GM23338 (cell line): ENCODE measurements around the gene PAXX. TPM values are rescaled to one million over a fixed set of nuclear protein-coding genes. Genes with fewer than 3 reads are reported as not detected.

Experiments
- ATAC-seq: fragments of 200-7000 bp; cut with Tn5 transposase; 3 replicates; pipeline ENCODE4 v1.9.1; 2020
- DNase-seq: peaks from one replicate; pipeline ENCODE4 v3.0.0-alpha.2; 2015; ENCODE audit warnings: low spot score
- H2AFZ ChIP-seq: fragments of 200-600 bp; sonication (generic); 2 replicates; pipeline ENCODE4 v1.8.0; 2016; ENCODE audit warnings: antibody characterized with exemption, mild to moderate bottlenecking, moderate library complexity
- H3F3A ChIP-seq: fragments of 200-600 bp; sonication (generic); replicated peaks from 2 replicates; pipeline ENCODE4 v1.8.0; 2017; ENCODE audit warnings: antibody characterized with exemption, mixed run types, low read depth
- H3K27ac ChIP-seq: fragments of 200-600 bp; sonication (generic); 2 replicates; pipeline ENCODE4 v1.6.1; 2016; ENCODE audit warnings: low read depth
- H3K27me3 ChIP-seq: fragments of 200-600 bp; sonication (generic); 2 replicates; pipeline ENCODE4 v1.8.0; 2016; ENCODE audit warnings: mild to moderate bottlenecking, mixed run types, moderate library complexity; ENCODE audit not compliant: insufficient read depth
- H3K36me3 ChIP-seq: fragments of 200-600 bp; sonication (generic); 2 replicates; pipeline ENCODE4 v1.8.0; 2016; ENCODE audit warnings: mild to moderate bottlenecking; ENCODE audit not compliant: insufficient read depth
- H3K4me1 ChIP-seq: fragments of 200-600 bp; sonication (generic); 2 replicates; pipeline ENCODE4 v1.8.0; 2016; ENCODE audit warnings: mild to moderate bottlenecking, moderate library complexity; ENCODE audit not compliant: insufficient read depth
- H3K4me2 ChIP-seq: fragments of 200-600 bp; sonication (generic); 2 replicates; pipeline ENCODE4 v1.7.1; 2017; ENCODE audit warnings: mixed run types
- H3K4me3 ChIP-seq: fragments of 200-600 bp; sonication (generic); 2 replicates; pipeline ENCODE4 v1.6.1; 2016; ENCODE audit warnings: mixed run types
- H3K79me2 ChIP-seq: fragments of 200-600 bp; sonication (generic); replicated peaks from 2 replicates; pipeline ENCODE4 v1.8.0; 2017; ENCODE audit warnings: mild to moderate bottlenecking; ENCODE audit not compliant: insufficient read depth
- H3K9me2 ChIP-seq: fragments of 200-600 bp; sonication (generic); 2 replicates; pipeline ENCODE4 v1.8.0; 2017; ENCODE audit not compliant: insufficient read depth
- H4K20me1 ChIP-seq: fragments of 200-600 bp; sonication (generic); replicated peaks from 2 replicates; pipeline ENCODE4 v1.8.0; 2017; ENCODE audit warnings: mild to moderate bottlenecking; ENCODE audit not compliant: insufficient read depth
- H3K27ac Mint-ChIP-seq: 2 replicates; pipeline ENCODE4 v1.8.0; 2020; ENCODE audit warnings: inconsistent platforms, mild to moderate bottlenecking, moderate library complexity, mixed read lengths
- H3K27me3 Mint-ChIP-seq: 3 replicates; pipeline ENCODE4 v1.8.0; 2022; ENCODE audit warnings: low read depth, mild to moderate bottlenecking, moderate library complexity, mixed read lengths, inconsistent platforms; ENCODE audit not compliant: insufficient read depth, poor library complexity
- H3K36me3 Mint-ChIP-seq: 3 replicates; pipeline ENCODE4 v1.8.0; 2021; ENCODE audit warnings: low read depth, mild to moderate bottlenecking, inconsistent platforms, moderate library complexity, mixed read lengths
- H3K4me1 Mint-ChIP-seq: 3 replicates; pipeline ENCODE4 v1.8.0; 2020; ENCODE audit warnings: mild to moderate bottlenecking, inconsistent platforms, mixed read lengths
- H3K4me3 Mint-ChIP-seq: 3 replicates; pipeline ENCODE4 v1.8.0; 2021; ENCODE audit warnings: moderate library complexity, mild to moderate bottlenecking, inconsistent platforms, mixed read lengths
- H3K9me3 Mint-ChIP-seq: 3 replicates; pipeline ENCODE4 v1.8.0; 2020; ENCODE audit warnings: moderate library complexity, mild to moderate bottlenecking, inconsistent platforms, mixed read lengths
- CREB1 ChIP-seq: fragments of 250-450 bp; sonication (Bioruptor Pico); IDR thresholded peaks from 2 replicates; pipeline ENCODE4 v1.5.0; 2020; ENCODE audit warnings: low read depth, mild to moderate bottlenecking, moderate library complexity
- CTCF ChIP-seq, 2 experiments: fragments of 200-600 bp in 1 of 2; sonication (generic) in 1 of 2; conservative IDR thresholded peaks; 2 replicates each; pipeline versions ENCODE4 v1.5.1 to v1.6.1; 2016 to 2017; ENCODE audit warnings: antibody characterized with exemption in 2 of 2, low read depth in 2 of 2, mild to moderate bottlenecking in 2 of 2, moderate library complexity in 1 of 2
- ETS1 ChIP-seq: IDR thresholded peaks from 2 replicates; pipeline ENCODE4 v1.6.1; 2016; ENCODE audit warnings: antibody characterized with exemption
- EZH2 ChIP-seq: fragments of 200-600 bp; sonication (generic); IDR thresholded peaks from one replicate; pipeline ENCODE4 v1.8.0; 2017; ENCODE audit warnings: antibody characterized with exemption, mild to moderate bottlenecking, low read depth; ENCODE audit not compliant: unreplicated experiment
- EZH2phosphoT487 ChIP-seq: fragments of 200-600 bp; sonication (generic); IDR thresholded peaks from one replicate; pipeline ENCODE4 v1.8.1; 2018; ENCODE audit warnings: antibody characterized with exemption; ENCODE audit not compliant: unreplicated experiment
- JUNB ChIP-seq: IDR thresholded peaks from one replicate; pipeline ENCODE4 v1.6.1; 2016; ENCODE audit warnings: antibody characterized with exemption; ENCODE audit not compliant: unreplicated experiment
- NANOG ChIP-seq: IDR thresholded peaks from 2 replicates; pipeline ENCODE4 v1.6.1; 2016; ENCODE audit warnings: antibody characterized with exemption, borderline replicate concordance
- POLR2AphosphoS5 ChIP-seq: IDR thresholded peaks from 2 replicates; pipeline ENCODE4 v1.6.1; 2016; ENCODE audit warnings: antibody characterized with exemption, low read depth
- REST ChIP-seq: IDR thresholded peaks from one replicate; pipeline ENCODE4 v1.6.1; 2018; ENCODE audit warnings: antibody characterized with exemption; ENCODE audit not compliant: unreplicated experiment
- STAT1 ChIP-seq: IDR thresholded peaks from one replicate; pipeline ENCODE4 v1.6.1; 2016; ENCODE audit warnings: antibody characterized with exemption; ENCODE audit not compliant: unreplicated experiment
- ZNF114 ChIP-seq: fragments of 250-450 bp; sonication (Bioruptor Pico); IDR thresholded peaks from 2 replicates; pipeline ENCODE4 v1.5.0; 2020; ENCODE audit warnings: mild to moderate bottlenecking, moderate library complexity
- ZNF331 ChIP-seq: fragments of 250-450 bp; sonication (Bioruptor Pico); IDR thresholded peaks from 2 replicates; pipeline ENCODE4 v1.5.0; 2020; ENCODE audit warnings: low read depth, mild to moderate bottlenecking, moderate library complexity
- ZNF462 ChIP-seq: fragments of 250-450 bp; sonication (Bioruptor Pico); IDR thresholded peaks from 2 replicates; pipeline ENCODE4 v1.5.0; 2020; ENCODE audit warnings: mild to moderate bottlenecking, moderate library complexity
- polyA plus RNA-seq: library from polyadenylated mRNA; unstranded; fragments of >200 nt; fragmentation: Nextera tagmentation; extraction: Ambion mirVana; gene quantifications from 2 replicates; pipeline ENCODE4 v1.2.1, GENCODE V29; 2016
- total RNA-seq: library from RNA; depleted of rRNA; stranded (reverse); fragments of >200 nt; shearing (Covaris generic); gene quantifications from 2 replicates; pipeline ENCODE4 v1.2.3, GENCODE V29; 2014

PAXX gene
- total and polyA plus RNA-seq, 2 experiments from 2014 or later: 71.5 to 86.0 TPM

- peaks cover 4% of the 10 kb centered on the region for H3K27me3 Mint-ChIP-seq
- no peak overlapping the region for H3K4me2 ChIP-seq
- no peak overlapping the region for H3K27ac ChIP-seq
- peaks cover 9% of the 10 kb centered on the region for H3K4me1 Mint-ChIP-seq
- H2AFZ ChIP-seq: no peak overlapping the region
- no peaks in the 10 kb centered on the region for H3F3A ChIP-seq
- H3K36me3 ChIP-seq: no peaks in the 10 kb centered on the region
- no peak overlapping the region for H3K4me3 ChIP-seq
- H3K9me2 ChIP-seq: no peaks in the 10 kb centered on the region
- no peak for TF ChIP-seq CREB1 (CRISPR knock-in tag)
- no peak for TF ChIP-seq POLR2AphosphoS5
- no peak for TF ChIP-seq CTCF (conservative IDR thresholded peaks at IDR 0.05; ENCODE audit: low read depth in 2 of 2)
- TF ChIP-seq EZH2phosphoT487: no peak
- TF ChIP-seq ZNF331: no peak
- no peak for TF ChIP-seq REST
- no peak for TF ChIP-seq STAT1
- no peak for TF ChIP-seq EZH2
- no peak for TF ChIP-seq JUNB
- TF ChIP-seq ZNF114 (CRISPR knock-in tag): no peak
- no peak for TF ChIP-seq ZNF462
- TF ChIP-seq NANOG: no peak
- no peak for TF ChIP-seq ETS1
- no peak overlapping the region for H3K4me3 Mint-ChIP-seq
- H3K79me2 ChIP-seq: no peaks in the 10 kb centered on the region
- H4K20me1 ChIP-seq: no peaks in the 10 kb centered on the region
- H3K27me3 ChIP-seq: no peaks in the 10 kb centered on the region
- H3K36me3 Mint-ChIP-seq: no peaks in the 10 kb centered on the region
- peaks cover 9% of the 10 kb centered on the region for H3K4me1 ChIP-seq
- DNase-seq (no peak), ATAC-seq (no peak)
- H3K9me3 Mint-ChIP-seq: no peaks in the 10 kb centered on the region; the same call in 2 of the 3 replicates
- H3K27ac Mint-ChIP-seq: no peak overlapping the region
Measured at GRCh38 chr9:136964833-136965422, 27.3 kb upstream of the PAXX start.
